Activated CD4-positive, alpha-beta memory T cell treated with anti-CD3 and anti-CD28 coated beads for 36 hours (primary cell): ENCODE results near the gene BLMH. TPM values are rescaled to one million over a fixed set of nuclear protein-coding genes. Genes with fewer than 3 reads are reported as not detected.
A peak's percentile ranks its signal among the peaks of the same experiment; 100 is the strongest.
"Not testable (repeated sequence)": the region's sequence is repeated elsewhere in the genome, so short reads cannot be mapped to it uniquely, and the experiment has no call there.

ENCODE experiments used
- CTCF ChIA-PET: fragments of 350-600 bp; sonication (Branson Sonifier 250); formaldehyde crosslinking; loops from one replicate; lab custom pipeline; 2021; ENCODE audit warnings: antibody characterized with exemption, inconsistent platforms; lab: Charles Lee
- POLR2A ChIA-PET: fragments of 350-600 bp; sonication (Branson Sonifier 250); formaldehyde crosslinking; loops from one replicate; lab custom pipeline; 2021; ENCODE audit warnings: antibody characterized with exemption; lab: Charles Lee
- DNase-seq: peaks from one replicate; pipeline ENCODE4 v3.0.0-alpha.2; 2020
- H3K27ac Mint-ChIP-seq: one replicate; pipeline ENCODE4 v1.8.0; 2021; ENCODE audit warnings: mixed read lengths
- H3K27me3 Mint-ChIP-seq: one replicate; pipeline ENCODE4 v1.8.0; 2021; ENCODE audit warnings: mixed read lengths
- H3K36me3 Mint-ChIP-seq: one replicate; pipeline ENCODE4 v1.8.0; 2021; ENCODE audit warnings: mixed read lengths
- H3K4me1 Mint-ChIP-seq: one replicate; pipeline ENCODE4 v1.8.0; 2021; ENCODE audit warnings: low read depth, mixed read lengths
- H3K4me3 Mint-ChIP-seq: one replicate; pipeline ENCODE4 v1.8.0; 2021; ENCODE audit warnings: mild to moderate bottlenecking, mixed read lengths
- H3K9me3 Mint-ChIP-seq: one replicate; pipeline ENCODE4 v1.8.0; 2021; ENCODE audit warnings: mixed read lengths
- intact Hi-C: fragments of 100-400 bp; cut with micrococcal nuclease; formaldehyde crosslinking; loops from one replicate; pipeline ENCODE4 v1.15.1; 2023
- total RNA-seq, 2 experiments: library from RNA; stranded (reverse); gene quantifications; one replicate each; pipeline ENCODE4 v1.2.3, GENCODE V29; 2021

The BLMH gene
- total RNA-seq, 2 experiments from 2014 or later: 47.0 to 49.6 TPM

DNA sequence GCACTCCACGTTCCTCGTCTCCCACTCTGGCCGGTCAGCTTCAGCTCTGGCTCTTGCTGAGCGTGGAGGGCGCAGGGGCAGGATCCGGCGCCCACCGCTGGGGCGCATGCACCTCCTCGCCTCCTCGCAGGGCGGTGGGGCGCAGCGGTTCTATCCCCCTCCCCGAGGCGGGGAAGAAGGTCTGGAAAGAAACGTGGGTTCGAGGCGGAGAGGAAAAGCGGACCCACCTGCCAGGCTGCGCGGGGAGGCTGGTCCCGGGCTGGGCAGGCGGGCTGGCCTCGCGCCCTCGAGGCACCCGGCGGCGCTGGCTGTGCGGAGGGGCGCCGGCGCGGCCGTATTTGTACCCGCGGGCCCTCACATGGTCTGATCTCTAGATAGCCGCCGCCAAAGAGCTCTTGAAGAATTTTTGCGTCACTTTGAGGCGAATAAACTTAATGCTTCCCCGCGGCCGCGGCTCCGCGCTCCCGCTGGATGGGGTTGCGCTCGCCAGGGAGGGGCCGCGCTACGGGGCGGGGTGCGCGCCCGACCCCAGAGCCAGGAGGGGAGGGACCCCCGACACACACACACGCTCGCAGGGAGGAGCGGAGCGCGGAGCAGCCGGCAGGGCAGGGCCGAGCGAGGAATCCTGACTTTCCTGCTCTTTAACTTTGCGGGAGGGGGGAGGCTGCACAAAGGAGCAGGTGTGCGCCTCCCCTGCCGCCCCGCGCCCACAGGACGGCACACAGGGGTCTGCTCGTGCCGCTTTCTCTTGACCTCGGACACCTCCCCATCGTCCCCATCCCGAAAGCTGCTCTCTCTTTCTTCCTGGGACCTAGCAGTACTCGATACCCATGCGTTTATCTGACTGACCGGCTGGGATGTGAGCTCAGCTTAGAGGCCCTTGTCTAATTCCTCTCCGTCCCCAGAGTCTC, 56.1 kb downstream of the BLMH start, which contains the start of gene SLC6A4:
SLC6A4 (minus strand) TSS at position 312 of the 911 bp plus-strand sequence. CDS start 13,739 bp downstream, outside the sequence.
- Mint-ChIP-seq H3K4me1 (peaks cover 16% of the 10 kb centered on the region), H3K27me3 (peaks cover 60% of the 10 kb centered on the region), H3K4me3 (peak within 1 kb of the TSS; percentile 54), H3K9me3 (no peaks in the 10 kb centered on the region), H3K27ac (no peak within 1 kb of the TSS), H3K36me3 (no peaks in the 10 kb centered on the region)
- ChIA-PET POLR2A (interaction anchor here (0.6 kb wide), 1 partner anchor 26 kb away, joined by 3 read pairs; no protein-coding TSS in a partner anchor), CTCF (interaction anchor here (0.6 to 3.6 kb wide), 7 partner anchors 10 to 143 kb away, joined by 3 to 20 read pairs (median 8); no protein-coding TSS in a partner anchor)
- DNase-seq: no peak
- intact Hi-C loops: loop anchor here (5.0 to 10.0 kb wide), 3 partner anchors 99 to 133 kb away; partner anchors contain the start of gene TMIGD1

DNA sequence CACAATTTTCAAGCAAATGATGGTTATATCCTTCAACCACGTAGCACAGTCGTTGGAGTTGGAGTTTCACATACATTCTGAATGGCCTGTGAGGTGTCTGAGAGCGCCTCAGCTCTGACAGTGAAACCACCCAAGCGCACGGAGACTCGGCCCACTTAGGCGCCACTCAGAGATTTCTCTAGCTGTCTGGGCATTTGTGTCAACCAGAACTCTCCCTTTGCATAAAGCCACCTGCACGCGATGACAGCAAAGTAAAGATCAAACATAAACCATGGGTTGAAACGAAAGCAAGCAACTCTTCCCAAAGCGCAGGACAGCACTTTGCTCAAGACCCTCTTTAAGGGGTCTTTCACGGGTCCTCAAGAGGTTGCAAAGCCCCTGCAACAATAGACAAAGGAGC, 56.8 kb downstream of the BLMH start:
- POLR2A ChIA-PET: no interaction called here
- CTCF ChIA-PET: interaction anchor here (0.6 to 3.6 kb wide), 5 partner anchors 101 to 130 kb away, joined by 3 to 20 read pairs (median 17); no protein-coding TSS in a partner anchor
- Mint-ChIP-seq H3K36me3 (no peaks in the 10 kb centered on the region), H3K27me3 (peaks cover 66% of the 10 kb centered on the region), H3K27ac (no peak overlapping the region), H3K4me1 (peaks cover 16% of the 10 kb centered on the region), H3K9me3 (no peaks in the 10 kb centered on the region), H3K4me3 (no peak overlapping the region)
- peak; percentile 32 for DNase-seq
- intact Hi-C loops: loop anchor here (5.0 to 10.0 kb wide), 3 partner anchors 100 to 133 kb away; partner anchors contain the start of gene TMIGD1

DNA sequence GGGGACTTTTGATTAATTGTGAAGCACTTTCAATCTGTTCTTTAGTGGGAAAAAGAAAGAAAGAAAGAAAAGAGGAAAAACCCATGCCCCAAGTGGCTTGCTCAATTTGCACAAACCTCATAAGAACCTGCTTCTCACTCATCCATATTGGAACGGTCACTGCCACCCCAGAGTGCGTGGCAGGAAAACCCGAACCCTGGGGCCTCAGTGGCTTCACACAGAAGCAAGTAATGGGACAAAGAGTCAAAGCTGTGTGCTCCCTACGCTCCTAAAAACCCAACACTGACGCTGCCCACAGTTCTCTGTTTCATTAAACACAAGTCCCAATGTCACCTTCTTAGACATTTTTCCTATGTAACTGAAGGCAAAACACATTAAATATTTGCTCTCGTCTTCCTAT, 57.4 kb downstream of the BLMH start:
- no peak for DNase-seq
- Mint-ChIP-seq H3K27ac (no peak overlapping the region), H3K9me3 (no peaks in the 10 kb centered on the region), H3K27me3 (peaks cover 64% of the 10 kb centered on the region), H3K4me1 (peaks cover 16% of the 10 kb centered on the region), H3K4me3 (no peak overlapping the region), H3K36me3 (no peaks in the 10 kb centered on the region)
- ChIA-PET CTCF (interaction anchor here (3.6 kb wide), 3 partner anchors 101 to 129 kb away, joined by 17 to 20 read pairs (median 20); no protein-coding TSS in a partner anchor), POLR2A (no interaction called here)
- intact Hi-C loops: loop anchor here (10.0 kb wide), 1 partner anchor 101 kb away; the partner anchor contains the start of gene TMIGD1

DNA sequence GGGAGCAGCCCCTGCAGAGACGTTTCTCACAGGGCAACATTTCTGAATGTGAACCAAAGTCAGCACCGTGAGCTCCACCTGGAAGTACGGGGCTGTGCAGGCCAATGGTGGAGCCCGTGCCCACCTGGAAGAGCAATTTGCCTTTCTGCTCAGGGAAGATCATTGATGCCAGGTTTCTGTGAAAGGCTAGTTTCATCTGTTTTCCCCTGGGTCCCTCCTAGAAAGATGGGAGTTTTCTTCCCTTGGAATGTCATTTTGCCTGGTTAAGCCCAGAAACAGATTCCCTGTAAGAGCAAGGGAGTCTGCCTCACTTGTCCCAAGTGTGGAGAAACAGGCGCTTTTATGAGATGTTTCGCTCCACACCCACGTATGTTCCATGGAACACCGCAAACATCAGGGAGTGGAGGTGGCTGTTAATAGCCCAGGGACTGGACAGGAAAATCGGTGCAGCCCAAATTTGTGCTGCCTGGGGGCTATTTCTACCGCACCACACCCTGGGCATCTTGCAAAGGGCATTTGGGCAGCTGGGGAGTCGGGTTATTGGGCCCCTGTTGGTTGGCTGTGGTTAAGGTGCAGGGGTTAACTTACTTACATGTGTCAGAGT, 58.8 kb downstream of the BLMH start:
- Mint-ChIP-seq H3K4me1 (peaks cover 12% of the 10 kb centered on the region), H3K36me3 (no peaks in the 10 kb centered on the region), H3K9me3 (no peaks in the 10 kb centered on the region), H3K27ac (no peak overlapping the region), H3K4me3 (no peak overlapping the region), H3K27me3 (peaks cover 56% of the 10 kb centered on the region)
- no peak for DNase-seq
- CTCF ChIA-PET: interaction anchor here (0.7 kb wide), 1 partner anchor 350 kb away, joined by 3 read pairs; no protein-coding TSS in a partner anchor
- POLR2A ChIA-PET: no interaction called here
- intact Hi-C loops: loop anchor here (10.0 kb wide), 1 partner anchor 102 kb away; the partner anchor contains the start of gene TMIGD1

DNA sequence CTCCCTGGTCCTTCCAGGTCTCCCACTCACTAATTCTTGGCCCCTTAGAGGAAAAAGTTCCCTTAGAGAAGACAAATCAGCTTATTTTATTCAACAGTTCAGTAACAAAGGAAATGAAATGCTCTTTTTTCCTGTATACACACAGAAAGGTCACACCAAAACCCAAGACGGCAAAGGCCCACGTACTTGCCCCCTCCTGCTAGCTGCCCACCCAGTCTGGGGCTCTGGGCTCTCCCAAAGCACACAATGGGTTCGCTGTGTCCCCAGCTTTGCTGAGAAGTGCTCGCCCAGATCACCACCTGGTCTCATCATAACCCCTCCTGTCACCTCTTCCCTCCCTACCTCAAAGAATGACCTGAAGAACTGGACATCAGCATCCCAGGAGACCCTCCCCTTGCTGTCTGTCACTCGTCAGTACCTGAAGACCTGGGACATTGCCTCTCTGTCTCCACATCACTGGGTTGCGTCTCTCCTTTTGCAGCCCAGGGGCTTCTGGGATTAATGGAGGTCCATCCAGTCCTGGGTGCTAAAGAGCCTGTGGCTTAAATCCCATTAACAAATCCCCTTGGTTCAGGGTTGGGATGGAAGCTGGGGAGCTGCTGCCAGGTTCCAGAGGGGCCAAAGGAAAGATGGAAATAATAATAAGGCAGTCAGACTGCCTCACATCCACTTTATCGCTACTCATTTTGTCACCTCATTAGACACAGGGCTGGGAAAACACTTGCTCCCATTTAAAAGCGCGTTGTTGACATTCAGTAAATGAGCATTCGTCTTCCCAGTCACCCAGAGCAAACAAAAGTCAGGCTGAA, 59.5 kb downstream of the BLMH start:
- Mint-ChIP-seq H3K27ac (no peak overlapping the region), H3K4me1 (peaks cover 12% of the 10 kb centered on the region), H3K4me3 (no peak overlapping the region), H3K9me3 (no peaks in the 10 kb centered on the region), H3K27me3 (peaks cover 49% of the 10 kb centered on the region), H3K36me3 (no peaks in the 10 kb centered on the region)
- no peak for DNase-seq
- POLR2A ChIA-PET: no interaction called here
- CTCF ChIA-PET: no interaction called here
- intact Hi-C loops: loop anchor here (10.0 kb wide), 1 partner anchor 103 kb away; the partner anchor contains the start of gene TMIGD1

DNA sequence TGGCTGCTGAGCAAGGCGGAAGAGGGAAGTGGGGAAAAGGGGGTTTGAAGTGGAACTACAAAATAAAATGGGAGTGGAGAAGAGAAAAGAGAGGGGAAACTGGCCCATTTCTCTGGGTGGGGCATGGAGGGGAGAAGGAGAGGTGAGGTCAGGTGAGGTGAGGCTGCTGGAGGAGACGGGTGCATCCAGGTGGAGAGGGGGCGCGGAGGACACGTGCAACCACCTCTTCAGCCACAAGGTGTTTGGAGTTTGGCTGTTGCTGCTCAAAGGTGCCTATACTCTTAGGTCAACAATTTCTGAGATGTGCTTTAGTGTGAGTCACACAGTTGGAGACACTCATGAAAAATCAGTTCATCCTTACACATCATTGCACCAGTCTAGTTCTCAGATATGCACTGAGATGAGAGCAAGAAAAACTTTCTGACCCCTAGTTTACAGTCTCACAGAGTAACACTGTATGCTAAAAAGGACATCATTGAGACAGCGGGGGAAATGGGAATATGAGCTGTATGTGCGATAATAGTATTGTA, 61.1 kb downstream of the BLMH start:
- CTCF ChIA-PET: interaction anchor here (1.0 kb wide), 1 partner anchor 106 kb away, joined by 4 read pairs; no protein-coding TSS in a partner anchor
- intact Hi-C loops: loop anchor here (10.0 kb wide), 1 partner anchor 104 kb away; the partner anchor contains the start of gene TMIGD1
- no peak overlapping the region for H3K27ac Mint-ChIP-seq
- POLR2A ChIA-PET: no interaction called here
- no peaks in the 10 kb centered on the region for H3K9me3 Mint-ChIP-seq
- DNase-seq: no peak
- H3K4me1 Mint-ChIP-seq: peaks cover 4% of the 10 kb centered on the region
- H3K36me3 Mint-ChIP-seq: no peaks in the 10 kb centered on the region
- H3K27me3 Mint-ChIP-seq: peaks cover 41% of the 10 kb centered on the region
- H3K4me3 Mint-ChIP-seq: no peak overlapping the region

DNA sequence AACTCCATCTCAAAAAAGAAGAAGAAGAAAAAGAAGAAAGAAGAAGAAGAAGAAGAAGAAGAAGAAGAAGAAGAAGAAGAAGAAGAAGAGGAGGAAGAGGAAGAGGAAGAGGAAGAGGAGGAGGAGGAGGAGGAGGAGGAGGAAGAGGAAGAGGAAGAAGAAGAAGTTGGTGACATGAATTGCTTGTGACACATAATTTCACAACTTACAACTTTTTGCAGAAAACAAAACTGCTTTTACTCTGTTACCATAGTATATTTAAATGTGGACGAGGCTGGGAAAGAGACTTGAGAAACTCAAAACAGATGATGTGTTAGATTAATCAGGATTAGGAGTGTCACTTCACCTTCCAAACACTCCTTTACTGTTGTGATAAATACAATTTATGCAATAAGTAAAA, 61.7 kb downstream of the BLMH start:
- DNase-seq, H3K27ac Mint-ChIP-seq, POLR2A ChIA-PET, H3K4me3 Mint-ChIP-seq, H3K9me3 Mint-ChIP-seq, CTCF ChIA-PET, H3K4me1 Mint-ChIP-seq, H3K36me3 Mint-ChIP-seq: not testable (repeated sequence)
- H3K27me3 Mint-ChIP-seq: peaks cover 38% of the 10 kb centered on the region
- intact Hi-C loops: loop anchor here (10.0 kb wide), 1 partner anchor 105 kb away; the partner anchor contains the start of gene TMIGD1

DNA sequence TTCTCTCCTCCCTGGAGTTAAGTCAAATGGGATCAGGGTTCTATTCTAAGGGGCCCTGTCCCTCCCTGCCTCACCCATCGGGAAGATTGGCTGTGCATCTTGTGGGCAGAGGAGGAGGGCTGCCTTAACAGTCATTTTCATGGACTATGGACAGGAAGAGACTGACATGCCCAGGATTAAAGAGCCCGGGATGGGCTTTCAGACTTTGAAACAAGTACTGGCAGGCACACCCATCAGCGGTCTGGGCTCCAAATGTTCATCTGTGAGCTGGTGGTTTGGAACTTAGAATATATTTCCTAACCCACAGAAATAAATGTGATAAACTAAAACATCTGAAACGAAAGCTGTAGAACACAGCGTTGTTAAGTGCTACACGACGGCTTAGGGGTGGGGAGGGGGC, 62.7 kb downstream of the BLMH start:
- H3K9me3 Mint-ChIP-seq: no peaks in the 10 kb centered on the region
- no peaks in the 10 kb centered on the region for H3K4me1 Mint-ChIP-seq
- POLR2A ChIA-PET: no interaction called here
- DNase-seq: no peak
- CTCF ChIA-PET: interaction anchor here (0.5 kb wide), 1 partner anchor 110 kb away, joined by 3 read pairs; no protein-coding TSS in a partner anchor
- no peak overlapping the region for H3K27ac Mint-ChIP-seq
- intact Hi-C loops: no loop called here
- no peak overlapping the region for H3K4me3 Mint-ChIP-seq
- H3K27me3 Mint-ChIP-seq: peaks cover 30% of the 10 kb centered on the region
- H3K36me3 Mint-ChIP-seq: no peaks in the 10 kb centered on the region

DNA sequence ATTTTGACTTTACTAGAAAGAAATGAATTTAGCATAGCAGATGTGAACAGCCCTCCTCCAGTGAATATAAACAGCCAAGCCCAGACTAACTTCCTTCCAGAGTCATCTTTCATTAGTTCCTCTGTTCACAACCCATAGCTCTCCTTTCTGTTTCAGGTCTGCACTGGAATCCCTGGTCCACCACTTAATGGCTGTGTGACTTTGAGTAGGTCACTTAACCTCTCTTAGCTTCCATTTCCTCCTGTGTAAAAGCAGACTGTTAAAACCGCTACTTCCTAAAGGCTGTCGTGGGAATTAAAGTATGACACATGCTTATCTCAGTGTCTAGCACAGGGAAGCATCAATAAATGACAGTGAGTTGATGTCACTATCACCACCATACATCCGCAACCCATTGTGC, 63.7 kb downstream of the BLMH start:
- no peaks in the 10 kb centered on the region for H3K36me3 Mint-ChIP-seq
- no peaks in the 10 kb centered on the region for H3K4me1 Mint-ChIP-seq
- CTCF ChIA-PET: no interaction called here
- no peaks in the 10 kb centered on the region for H3K9me3 Mint-ChIP-seq
- intact Hi-C loops: no loop called here
- DNase-seq: no peak
- POLR2A ChIA-PET: no interaction called here
- H3K27ac Mint-ChIP-seq: no peak overlapping the region
- H3K4me3 Mint-ChIP-seq: no peak overlapping the region
- H3K27me3 Mint-ChIP-seq: peaks cover 20% of the 10 kb centered on the region

DNA sequence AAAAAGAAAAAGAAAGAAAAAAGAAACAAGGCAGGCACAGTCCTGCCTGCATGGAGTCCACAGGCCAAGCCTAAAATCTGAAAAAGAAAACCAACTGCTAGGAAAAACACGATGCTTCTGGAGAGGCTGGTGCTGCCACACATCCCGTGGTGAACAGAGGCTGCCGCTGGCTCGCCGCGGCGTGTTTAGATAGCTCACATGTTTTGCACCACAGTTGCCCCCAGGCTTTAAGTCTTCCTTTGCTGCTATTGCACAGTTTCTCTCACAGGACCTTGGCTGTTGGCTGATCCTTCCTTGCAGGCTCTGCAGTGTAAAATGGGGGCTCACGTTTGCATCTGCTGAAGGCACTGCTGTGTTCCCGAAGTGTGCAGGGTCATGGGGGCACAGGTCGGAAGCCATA, 64.9 kb downstream of the BLMH start:
- no peaks in the 10 kb centered on the region for H3K9me3 Mint-ChIP-seq
- no peak overlapping the region for H3K4me3 Mint-ChIP-seq
- POLR2A ChIA-PET: no interaction called here
- no peaks in the 10 kb centered on the region for H3K4me1 Mint-ChIP-seq
- CTCF ChIA-PET: no interaction called here
- H3K27me3 Mint-ChIP-seq: peaks cover 10% of the 10 kb centered on the region
- H3K27ac Mint-ChIP-seq: no peak overlapping the region
- intact Hi-C loops: no loop called here
- no peak for DNase-seq
- H3K36me3 Mint-ChIP-seq: no peaks in the 10 kb centered on the region
